SK-N-SH (cell line): ENCODE data around the gene ITPRIPL2. TPM values are rescaled to one million over a fixed set of nuclear protein-coding genes. Genes with fewer than 3 reads are reported as not detected.

Experiments
- CTCF ChIA-PET: fragments of 300-600, 350-600 bp; formaldehyde crosslinking; extraction: SDS; loops from one replicate; lab custom pipeline; 2021; lab: Yijun Ruan, JAX
- POLR2A ChIA-PET: fragments of 350-600 bp; sonication (Branson Sonifier 250); formaldehyde crosslinking; extraction: SDS; loops from one replicate; lab custom pipeline; 2020; ENCODE audit warnings: antibody characterized with exemption, inconsistent platforms; lab: Yijun Ruan, JAX
- DNase-seq: peaks from one replicate; pipeline ENCODE4 v3.0.0; 2012
- H2AFZ ChIP-seq: fragments of 200-600 bp; sonication (generic); 2 replicates; pipeline ENCODE4 v1.8.1; 2016; ENCODE audit warnings: antibody characterized with exemption, mild to moderate bottlenecking, low read depth
- H3F3A ChIP-seq: fragments of 200-600 bp; sonication (generic); replicated peaks from 2 replicates; pipeline ENCODE3; 2016; ENCODE audit warnings: antibody characterized with exemption, mild to moderate bottlenecking; ENCODE audit not compliant: insufficient read depth
- H3K27ac ChIP-seq, 2 experiments: fragments of 200-500 bp in 1 of 2; fragments of 200-600 bp in 1 of 2; sonication (Bioruptor generic) in 1 of 2; sonication (generic), shearing (Covaris generic) in 1 of 2; 2 replicates each; pipeline versions ENCODE4 v1.5.1 to v1.6.1; 2014 to 2016; ENCODE audit warnings: low read depth in 2 of 2, inconsistent platforms in 1 of 2, low read length in 1 of 2, mild to moderate bottlenecking in 1 of 2, mixed read lengths in 1 of 2
- H3K27me3 ChIP-seq: fragments of 200-600 bp; sonication (generic), shearing (Covaris generic); 2 replicates; pipeline ENCODE4 v1.6.1; 2016; ENCODE audit warnings: mixed run types; ENCODE audit not compliant: insufficient read depth
- H3K36me3 ChIP-seq, 2 experiments: fragments of 200-500 bp in 1 of 2; fragments of 200-600 bp in 1 of 2; sonication (Bioruptor generic) in 1 of 2; sonication (generic) in 1 of 2; replicated peaks in 1 of 2; 2 replicates each; pipeline versions ENCODE3 to v1.5.1; 2014 to 2016; ENCODE audit warnings: low read length in 1 of 2, mild to moderate bottlenecking in 1 of 2; ENCODE audit not compliant: insufficient read depth in 2 of 2, control insufficient read depth in 1 of 2
- H3K4me1 ChIP-seq, 2 experiments: fragments of 200-500 bp in 1 of 2; fragments of 200-600 bp in 1 of 2; sonication (Bioruptor generic) in 1 of 2; sonication (generic), shearing (Covaris generic) in 1 of 2; 2 replicates each; pipeline versions ENCODE4 v1.5.1 to v1.6.1; 2014 to 2016; ENCODE audit warnings: low read depth in 1 of 2, low read length in 1 of 2, mixed run types in 1 of 2; ENCODE audit not compliant: insufficient read depth in 2 of 2, control insufficient read depth in 1 of 2
- H3K4me2 ChIP-seq: fragments of 200-600 bp; sonication (generic), shearing (Covaris generic); 2 replicates; pipeline ENCODE4 v1.6.1; 2017; ENCODE audit warnings: mixed run types
- H3K4me3 ChIP-seq, 2 experiments: fragments of 200-500 bp in 1 of 2; fragments of 200-600 bp in 1 of 2; sonication (Bioruptor generic) in 1 of 2; sonication (generic), shearing (Covaris generic) in 1 of 2; 2 replicates each; pipeline versions ENCODE4 v1.5.1 to v1.8.1; 2014 to 2016; ENCODE audit warnings: low read depth in 2 of 2, inconsistent platforms in 1 of 2, low read length in 1 of 2, mild to moderate bottlenecking in 1 of 2, mixed read lengths in 1 of 2, moderate library complexity in 1 of 2
- H3K79me2 ChIP-seq: fragments of 200-600 bp; sonication (generic); 2 replicates; pipeline ENCODE4 v1.8.1; 2017; ENCODE audit warnings: mild to moderate bottlenecking; ENCODE audit not compliant: insufficient read depth
- H3K9ac ChIP-seq: fragments of 200-600 bp; sonication (generic); 2 replicates; pipeline ENCODE4 v1.6.1; 2017; ENCODE audit warnings: mixed run types
- H3K9me2 ChIP-seq: fragments of 200-600 bp; sonication (generic); 2 replicates; pipeline ENCODE4 v1.6.1; 2017; ENCODE audit warnings: mixed run types
- H3K9me3 ChIP-seq: fragments of 200-600 bp; sonication (generic); 2 replicates; pipeline ENCODE4 v1.6.1; 2017; ENCODE audit warnings: mixed run types, mild to moderate bottlenecking, moderate library complexity
- H4K20me1 ChIP-seq: fragments of 200-600 bp; sonication (generic); 2 replicates; pipeline ENCODE4 v1.6.1; 2017; ENCODE audit warnings: mild to moderate bottlenecking, mixed run types; ENCODE audit not compliant: insufficient read depth
- CTCF ChIP-seq: fragments of 200-600 bp; sonication (generic); IDR thresholded peaks from 2 replicates; pipeline ENCODE4 v1.6.1; 2017; ENCODE audit warnings: antibody characterized with exemption, mild to moderate bottlenecking, moderate library complexity
- ELF1 ChIP-seq: IDR thresholded peaks from 2 replicates; pipeline ENCODE4 v1.4.0; 2012
- EZH2phosphoT487 ChIP-seq: fragments of 200-600 bp; sonication (generic); IDR thresholded peaks from 2 replicates; pipeline ENCODE4 v1.6.1; 2017; ENCODE audit warnings: low read depth, mixed run types, mild to moderate bottlenecking, antibody characterized with exemption, moderate library complexity, borderline replicate concordance
- FOSL2 ChIP-seq: IDR thresholded peaks from 2 replicates; pipeline ENCODE4 v1.4.0; 2012; ENCODE audit warnings: low read depth, mild to moderate bottlenecking, moderate library complexity, borderline replicate concordance
- GABPA ChIP-seq: IDR thresholded peaks from 2 replicates; pipeline ENCODE4 v1.4.0; 2012; ENCODE audit warnings: low read depth, mild to moderate bottlenecking
- IRF3 ChIP-seq: fragments of 150-350 bp; IDR thresholded peaks from 2 replicates; pipeline ENCODE4 v1.6.1; 2016; ENCODE audit warnings: mild to moderate bottlenecking, low read depth, low read length
- MEF2A ChIP-seq: IDR thresholded peaks from 2 replicates; pipeline ENCODE4 v1.4.0; 2012; ENCODE audit warnings: low read depth, borderline replicate concordance
- NFIC ChIP-seq: IDR thresholded peaks from 2 replicates; pipeline ENCODE4 v1.4.0; 2012; ENCODE audit warnings: borderline replicate concordance
- PBX3 ChIP-seq: IDR thresholded peaks from 2 replicates; pipeline ENCODE4; 2012
- RAD21 ChIP-seq: IDR thresholded peaks from 2 replicates; pipeline ENCODE4 v1.6.1; 2012; ENCODE audit warnings: mild to moderate bottlenecking, low read length
- RCOR1 ChIP-seq: fragments of 150-350 bp; IDR thresholded peaks from 2 replicates; pipeline ENCODE4 v1.6.1; 2017; ENCODE audit warnings: antibody characterized with exemption, low read length
- RXRA ChIP-seq: IDR thresholded peaks from 2 replicates; pipeline ENCODE4 v1.4.0; 2012; ENCODE audit warnings: low read depth, mild to moderate bottlenecking, borderline replicate concordance
- TAF1 ChIP-seq: IDR thresholded peaks from 2 replicates; pipeline ENCODE4 v1.6.1; 2012; ENCODE audit warnings: low read depth, mild to moderate bottlenecking, low read length, moderate library complexity, borderline replicate concordance
- TCF12 ChIP-seq: IDR thresholded peaks from 2 replicates; pipeline ENCODE4 v1.4.0; 2012
- YY1 ChIP-seq: IDR thresholded peaks from 2 replicates; pipeline ENCODE4 v1.4.0; 2012; ENCODE audit warnings: low read depth, mild to moderate bottlenecking
- WGBS: methylation state at CpG from one replicate; pipeline ENCODE4 v1.1.6; 2017; ENCODE audit warnings: low lambda C conversion rate; 5-methylcytosine and 5-hydroxymethylcytosine counted together
- polyA plus RNA-seq, 3 experiments: library from polyadenylated mRNA; depleted of rRNA; stranded (reverse); fragments of >200 nt; gene quantifications; 2 replicates each; pipeline ENCODE4 v1.2.3, GENCODE V29; 2012
- TF ChIP-seq, protein P1 (sequence below): IDR thresholded peaks from 2 replicates; pipeline ENCODE4 v1.4.0; 2012; ENCODE audit warnings: low read depth, borderline replicate concordance
- TF ChIP-seq, protein P2 (sequence below): IDR thresholded peaks from 2 replicates; pipeline ENCODE4 v1.4.0; 2012; ENCODE audit warnings: low read depth
- TF ChIP-seq, protein P3 (sequence below): fragments of 150-350 bp; IDR thresholded peaks from 2 replicates; pipeline ENCODE4 v1.6.1; 2017; ENCODE audit warnings: antibody characterized with exemption, low read length, low read depth, borderline replicate concordance

ITPRIPL2 gene
- polyA plus RNA-seq, 1 of the 3 experiments (the other 2 are of a cell fraction) = 4.3 TPM

GRCh38 chr16:19094542-19095365 lies 19.0 kb upstream of the ITPRIPL2 start:
- H3K36me3 ChIP-seq = no peaks in the 10 kb centered on the region
- no peaks in the 10 kb centered on the region for H3K9me3 ChIP-seq
- H4K20me1 ChIP-seq = no peaks in the 10 kb centered on the region
- DNase-seq = no peak
- no peaks in the 10 kb centered on the region for H3K9me2 ChIP-seq
- no peak overlapping the region for H3K9ac ChIP-seq
- H3K4me1 ChIP-seq = no peaks in the 10 kb centered on the region
- H3K4me2 ChIP-seq = no peak overlapping the region
- no peak overlapping the region for H3K27ac ChIP-seq
- no peak overlapping the region for H3K4me3 ChIP-seq
- H3K79me2 ChIP-seq = no peaks in the 10 kb centered on the region
- ChIA-PET POLR2A (no interaction called here), CTCF (interaction anchor here (1.0 to 2.8 kb wide), 5 partner anchors 8 to 281 kb away, joined by 3 to 28 read pairs (median 4); no protein-coding TSS in a partner anchor)
- TF ChIP-seq CTCF (peak; percentile 26), RCOR1 (no peak)
- H2AFZ ChIP-seq = no peak overlapping the region
- no peaks in the 10 kb centered on the region for H3F3A ChIP-seq
- WGBS = 75% methylated on average over 11 of the region's 11 CpGs
- H3K27me3 ChIP-seq = no peaks in the 10 kb centered on the region; the same call in 1 of the 2 replicates

GRCh38 chr16:19095654-19096053 lies 18.1 kb upstream of the ITPRIPL2 start:
- Histone ChIP-seq H3K36me3 (no peaks in the 10 kb centered on the region), H3K9me2 (no peaks in the 10 kb centered on the region), H3K27me3 (no peaks in the 10 kb centered on the region; the same call in 1 of the 2 replicates), H4K20me1 (no peaks in the 10 kb centered on the region), H3K9me3 (no peaks in the 10 kb centered on the region), H3F3A (no peaks in the 10 kb centered on the region), H2AFZ (no peak overlapping the region), H3K4me2 (no peak overlapping the region), H3K9ac (no peak overlapping the region), H3K79me2 (no peaks in the 10 kb centered on the region), H3K27ac (no peak overlapping the region), H3K4me1 (no peaks in the 10 kb centered on the region), H3K4me3 (no peak overlapping the region)
- no peak for TF ChIP-seq RCOR1
- TF ChIP-seq YY1 = no peak
- TF ChIP-seq PBX3 = no peak
- TF ChIP-seq NFIC = no peak
- TF ChIP-seq EZH2phosphoT487 = no peak
- TF ChIP-seq ELF1 = no peak
- no peak for TF ChIP-seq GABPA
- TF ChIP-seq, protein P1, sequence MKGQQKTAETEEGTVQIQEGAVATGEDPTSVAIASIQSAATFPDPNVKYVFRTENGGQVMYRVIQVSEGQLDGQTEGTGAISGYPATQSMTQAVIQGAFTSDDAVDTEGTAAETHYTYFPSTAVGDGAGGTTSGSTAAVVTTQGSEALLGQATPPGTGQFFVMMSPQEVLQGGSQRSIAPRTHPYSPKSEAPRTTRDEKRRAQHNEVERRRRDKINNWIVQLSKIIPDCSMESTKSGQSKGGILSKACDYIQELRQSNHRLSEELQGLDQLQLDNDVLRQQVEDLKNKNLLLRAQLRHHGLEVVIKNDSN = no peak
- no peak for TF ChIP-seq RXRA
- TF ChIP-seq, protein P2, sequence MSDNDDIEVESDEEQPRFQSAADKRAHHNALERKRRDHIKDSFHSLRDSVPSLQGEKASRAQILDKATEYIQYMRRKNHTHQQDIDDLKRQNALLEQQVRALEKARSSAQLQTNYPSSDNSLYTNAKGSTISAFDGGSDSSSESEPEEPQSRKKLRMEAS = no peak
- TF ChIP-seq IRF3 = no peak
- TF ChIP-seq TCF12 = no peak
- no peak for TF ChIP-seq RAD21
- no peak for TF ChIP-seq MEF2A
- TF ChIP-seq, protein P3, sequence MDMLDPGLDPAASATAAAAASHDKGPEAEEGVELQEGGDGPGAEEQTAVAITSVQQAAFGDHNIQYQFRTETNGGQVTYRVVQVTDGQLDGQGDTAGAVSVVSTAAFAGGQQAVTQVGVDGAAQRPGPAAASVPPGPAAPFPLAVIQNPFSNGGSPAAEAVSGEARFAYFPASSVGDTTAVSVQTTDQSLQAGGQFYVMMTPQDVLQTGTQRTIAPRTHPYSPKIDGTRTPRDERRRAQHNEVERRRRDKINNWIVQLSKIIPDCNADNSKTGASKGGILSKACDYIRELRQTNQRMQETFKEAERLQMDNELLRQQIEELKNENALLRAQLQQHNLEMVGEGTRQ = no peak
- no peak for TF ChIP-seq TAF1
- TF ChIP-seq FOSL2 = no peak
- ChIA-PET CTCF (interaction anchor here (1.3 to 2.8 kb wide), 3 partner anchors 9 to 407 kb away, joined by 3 to 28 read pairs (median 6); no protein-coding TSS in a partner anchor), POLR2A (no interaction called here)
- 75% methylated on average over 5 of the region's 5 CpGs for WGBS
- DNase-seq = no peak
